ENCODE measurements around the gene ZNF516.

Gene ZNF516

GRCh38 chr18:76442413-76443171 is 52.5 kb downstream of the ZNF516 start:
- H3K27ac Mint-ChIP-seq: no peak overlapping the region
- no peaks in the 10 kb centered on the region for H3K27me3 Mint-ChIP-seq (ENCODE audit: low read depth)
- no peaks in the 10 kb centered on the region for H3K36me3 Mint-ChIP-seq (ENCODE audit: low read depth)
- H3K9me3 Mint-ChIP-seq: no peaks in the 10 kb centered on the region
- no peak overlapping the region for H3K4me3 Mint-ChIP-seq
- no peaks in the 10 kb centered on the region for H3K4me1 Mint-ChIP-seq (ENCODE audit: low read depth)

GRCh38 chr18:76441668-76442412 is 53.2 kb downstream of the ZNF516 start:
- Mint-ChIP-seq H3K4me3 (no peak overlapping the region), H3K27me3 (ENCODE audit: low read depth) (no peaks in the 10 kb centered on the region), H3K9me3 (no peaks in the 10 kb centered on the region), H3K27ac (no peak overlapping the region), H3K4me1 (ENCODE audit: low read depth) (no peaks in the 10 kb centered on the region), H3K36me3 (ENCODE audit: low read depth) (no peaks in the 10 kb centered on the region)

- Mint-ChIP-seq H3K27me3 (ENCODE audit: low read depth) (no peaks in the 10 kb centered on the region), H3K4me3 (no peak overlapping the region), H3K9me3 (no peaks in the 10 kb centered on the region), H3K4me1 (ENCODE audit: low read depth) (no peaks in the 10 kb centered on the region), H3K27ac (no peak overlapping the region), H3K36me3 (ENCODE audit: low read depth) (no peaks in the 10 kb centered on the region)
These were observed 53.9 kb downstream of the ZNF516 start for GRCh38 chr18:76441002-76441667.

GRCh38 chr18:76437910-76438309 is 57.1 kb downstream of the ZNF516 start:
- H3K4me1 Mint-ChIP-seq (ENCODE audit: low read depth): no peaks in the 10 kb centered on the region
- H3K4me3 Mint-ChIP-seq: no peak overlapping the region
- H3K36me3 Mint-ChIP-seq (ENCODE audit: low read depth): no peaks in the 10 kb centered on the region
- H3K27me3 Mint-ChIP-seq (ENCODE audit: low read depth): no peaks in the 10 kb centered on the region
- no peak overlapping the region for H3K27ac Mint-ChIP-seq
- H3K9me3 Mint-ChIP-seq: no peaks in the 10 kb centered on the region

GRCh38 chr18:76437011-76437410 is 58.0 kb downstream of the ZNF516 start:
- Mint-ChIP-seq H3K9me3 (no peaks in the 10 kb centered on the region), H3K27me3 (ENCODE audit: low read depth) (no peaks in the 10 kb centered on the region), H3K27ac (no peak overlapping the region), H3K4me1 (ENCODE audit: low read depth) (no peaks in the 10 kb centered on the region), H3K4me3 (no peak overlapping the region), H3K36me3 (ENCODE audit: low read depth) (no peaks in the 10 kb centered on the region)

- H3K4me3 Mint-ChIP-seq: no peak overlapping the region
- no peaks in the 10 kb centered on the region for H3K27me3 Mint-ChIP-seq (ENCODE audit: low read depth)
- H3K4me1 Mint-ChIP-seq (ENCODE audit: low read depth): no peaks in the 10 kb centered on the region
- no peak overlapping the region for H3K27ac Mint-ChIP-seq
- no peaks in the 10 kb centered on the region for H3K36me3 Mint-ChIP-seq (ENCODE audit: low read depth)
- H3K9me3 Mint-ChIP-seq: no peaks in the 10 kb centered on the region
These were observed 58.7 kb downstream of the ZNF516 start for GRCh38 chr18:76436342-76436741.

GRCh38 chr18:76435316-76435989 is 59.6 kb downstream of the ZNF516 start:
- no peaks in the 10 kb centered on the region for H3K27me3 Mint-ChIP-seq (ENCODE audit: low read depth)
- no peaks in the 10 kb centered on the region for H3K9me3 Mint-ChIP-seq
- H3K27ac Mint-ChIP-seq: no peak overlapping the region
- no peaks in the 10 kb centered on the region for H3K4me1 Mint-ChIP-seq (ENCODE audit: low read depth)
- H3K4me3 Mint-ChIP-seq: no peak overlapping the region
- H3K36me3 Mint-ChIP-seq (ENCODE audit: low read depth): no peaks in the 10 kb centered on the region

- H3K36me3 Mint-ChIP-seq (ENCODE audit: low read depth): no peaks in the 10 kb centered on the region
- no peak overlapping the region for H3K4me3 Mint-ChIP-seq
- H3K27me3 Mint-ChIP-seq (ENCODE audit: low read depth): no peaks in the 10 kb centered on the region
- no peak overlapping the region for H3K27ac Mint-ChIP-seq
- H3K4me1 Mint-ChIP-seq (ENCODE audit: low read depth): no peaks in the 10 kb centered on the region
- H3K9me3 Mint-ChIP-seq: no peaks in the 10 kb centered on the region
These were observed 60.6 kb downstream of the ZNF516 start for GRCh38 chr18:76434452-76434851.

- no peaks in the 10 kb centered on the region for H3K36me3 Mint-ChIP-seq (ENCODE audit: low read depth)
- no peaks in the 10 kb centered on the region for H3K9me3 Mint-ChIP-seq
These were observed 61.3 kb downstream of the ZNF516 start for GRCh38 chr18:76433788-76434187.

GRCh38 chr18:76432970-76433767 is 61.9 kb downstream of the ZNF516 start:
- no peaks in the 10 kb centered on the region for H3K9me3 Mint-ChIP-seq
- H3K36me3 Mint-ChIP-seq (ENCODE audit: low read depth): no peaks in the 10 kb centered on the region
- no peaks in the 10 kb centered on the region for H3K4me1 Mint-ChIP-seq (ENCODE audit: low read depth)
- H3K4me3 Mint-ChIP-seq: no peak overlapping the region
- no peaks in the 10 kb centered on the region for H3K27me3 Mint-ChIP-seq (ENCODE audit: low read depth)
- no peak overlapping the region for H3K27ac Mint-ChIP-seq

More at GRCh38 chr18:76433788-76434187, 61.3 kb downstream of the ZNF516 start:
- Mint-ChIP-seq H3K4me1 (ENCODE audit: low read depth) (no peaks in the 10 kb centered on the region), H3K27ac (no peak overlapping the region), H3K27me3 (ENCODE audit: low read depth) (no peaks in the 10 kb centered on the region), H3K4me3 (no peak overlapping the region)

- Mint-ChIP-seq H3K9me3 (no peaks in the 10 kb centered on the region), H3K4me1 (ENCODE audit: low read depth) (no peaks in the 10 kb centered on the region), H3K27ac (no peak overlapping the region), H3K36me3 (ENCODE audit: low read depth) (no peaks in the 10 kb centered on the region), H3K27me3 (ENCODE audit: low read depth) (no peaks in the 10 kb centered on the region), H3K4me3 (no peak overlapping the region)
These were observed 62.7 kb downstream of the ZNF516 start for GRCh38 chr18:76432274-76432755.

- Mint-ChIP-seq H3K4me3 (no peak overlapping the region), H3K36me3 (ENCODE audit: low read depth) (no peaks in the 10 kb centered on the region), H3K4me1 (ENCODE audit: low read depth) (no peaks in the 10 kb centered on the region), H3K9me3 (no peaks in the 10 kb centered on the region), H3K27ac (no peak overlapping the region), H3K27me3 (ENCODE audit: low read depth) (no peaks in the 10 kb centered on the region)
These were observed 63.4 kb downstream of the ZNF516 start for GRCh38 chr18:76431437-76432273.

- Mint-ChIP-seq H3K4me1 (ENCODE audit: low read depth) (no peaks in the 10 kb centered on the region), H3K36me3 (ENCODE audit: low read depth) (no peaks in the 10 kb centered on the region), H3K27me3 (ENCODE audit: low read depth) (no peaks in the 10 kb centered on the region), H3K4me3 (no peak overlapping the region), H3K27ac (no peak overlapping the region), H3K9me3 (no peaks in the 10 kb centered on the region)
These were observed 64.4 kb downstream of the ZNF516 start for GRCh38 chr18:76430636-76431035.

All from T-helper 1 cell treated with Interleukin-12 subunit alpha and Interleukin-12 subunit beta and Interleukin-4 antibody, amounts not matched to agents 30 μg/mL and 1 μg/mL, for 36 hours (primary cell).